ENCODE results near the gene CWF19L2.
A peak's percentile ranks its signal among the peaks of the same experiment; 100 is the strongest.
"Not testable (repeated sequence)": the region's sequence is repeated elsewhere in the genome, so short reads cannot be mapped to it uniquely, and the experiment has no call there.

The CWF19L2 gene

GRCh38 chr11:107457558-107458271, at the start of gene CWF19L2:
Gene CWF19L2 (minus strand): TSS chr11:107457825. CDS start chr11:107457816, 9 bp downstream.
- peak; percentile 83 for DNase-seq (ENCODE audit: low read depth, low spot score)

DNA sequence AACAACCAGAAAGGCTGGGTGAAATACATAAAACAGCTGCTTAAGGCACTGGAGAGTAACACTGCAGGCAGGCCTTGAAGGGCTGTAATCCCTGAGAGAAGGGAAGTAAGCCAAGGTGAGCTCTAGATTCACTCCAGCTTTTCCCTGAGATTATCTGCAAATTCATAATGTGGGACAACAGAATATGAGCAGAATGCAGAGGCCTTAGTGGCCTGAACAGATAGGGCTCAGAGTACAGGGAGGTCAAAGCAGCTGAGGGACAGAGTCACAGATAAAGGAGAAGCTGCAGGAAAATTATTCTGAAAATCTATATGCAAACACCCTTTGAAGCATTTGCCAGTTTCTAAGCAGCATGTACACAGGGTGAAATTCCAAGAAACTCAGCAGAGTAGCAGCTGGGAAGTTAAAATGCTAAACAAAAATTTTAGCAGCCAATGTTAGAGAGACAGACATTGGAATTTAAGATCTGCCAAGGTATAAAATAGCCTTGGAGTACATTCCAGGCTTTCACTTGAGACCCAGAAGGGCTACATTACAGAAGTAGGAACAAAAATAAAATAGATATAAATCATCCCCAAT, 48.1 kb upstream of the CWF19L2 start:
- no peak for DNase-seq (ENCODE audit: low read depth, low spot score)

GRCh38 chr11:107504981-107505380, 47.4 kb upstream of the CWF19L2 start:
- DNase-seq (ENCODE audit: low read depth, low spot score) = no peak

- DNase-seq (ENCODE audit: low read depth, low spot score) = no peak
Measured at GRCh38 chr11:107501713-107502112, 44.1 kb upstream of the CWF19L2 start.

- DNase-seq (ENCODE audit: low read depth, low spot score) = not testable (repeated sequence)
Measured at GRCh38 chr11:107497371-107497770, 39.7 kb upstream of the CWF19L2 start.

GRCh38 chr11:107496011-107496410, 38.4 kb upstream of the CWF19L2 start:
- no peak for DNase-seq (ENCODE audit: low read depth, low spot score)

- DNase-seq (ENCODE audit: low read depth, low spot score) = no peak
Measured at GRCh38 chr11:107494055-107494454, 36.4 kb upstream of the CWF19L2 start.

DNA sequence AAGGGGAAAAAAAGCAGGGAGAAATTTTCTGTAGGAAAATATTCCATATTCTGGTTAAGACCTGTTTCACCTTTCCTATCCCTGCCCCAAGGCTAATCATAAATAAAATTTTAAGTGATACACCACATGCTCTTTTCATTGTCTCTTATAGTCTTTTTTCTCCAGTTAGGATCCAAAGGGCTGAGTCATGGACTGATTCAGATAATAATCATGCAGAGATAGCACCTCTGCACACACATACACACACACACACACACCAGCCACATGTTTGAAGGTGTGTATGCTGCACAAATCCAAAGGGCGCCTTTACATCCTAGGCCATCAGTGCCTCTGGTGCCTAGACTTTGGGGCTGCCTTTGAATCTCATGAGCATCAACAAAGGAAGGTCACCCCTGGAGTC, 35.5 kb upstream of the CWF19L2 start:
- DNase-seq (ENCODE audit: low read depth, low spot score) = no peak

DNA sequence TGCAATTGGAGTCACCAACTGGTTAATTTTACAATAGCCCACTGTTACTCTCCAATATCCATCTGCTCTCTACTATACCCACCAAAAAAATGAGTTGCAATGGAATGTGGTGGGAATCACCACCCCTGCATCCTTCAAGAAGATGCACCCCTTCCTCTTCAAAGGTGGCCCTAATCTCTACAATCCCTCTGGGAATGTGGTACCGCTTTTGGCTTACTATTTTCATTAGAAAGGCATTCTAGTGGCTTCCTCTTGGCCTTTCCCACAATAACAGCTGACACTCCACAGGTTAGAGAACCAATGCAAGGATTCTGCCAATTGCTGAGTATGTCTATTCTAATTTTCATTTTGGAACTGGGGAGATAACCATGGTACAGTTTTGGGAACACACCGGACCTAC, 33.2 kb upstream of the CWF19L2 start:
- no peak for DNase-seq (ENCODE audit: low read depth, low spot score)

DNA sequence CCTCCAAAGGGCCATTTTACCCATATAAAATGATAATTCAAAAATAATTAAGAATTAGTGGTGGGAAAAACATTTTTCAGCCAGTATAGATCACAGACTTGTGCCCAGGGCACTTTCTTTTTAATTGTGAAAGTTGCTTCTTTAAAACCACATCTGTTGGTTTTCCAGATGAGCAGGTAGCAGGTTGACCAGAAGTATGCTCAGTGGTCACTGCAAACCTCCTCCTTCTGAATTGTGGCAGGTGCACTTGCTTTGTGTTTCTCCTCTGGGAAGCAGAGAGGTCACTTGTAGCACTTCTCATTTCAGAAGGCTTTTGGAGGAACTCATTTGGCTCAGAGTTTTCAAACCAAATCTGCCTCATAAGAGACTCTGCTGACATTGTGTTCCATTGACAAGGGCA, 24.6 kb upstream of the CWF19L2 start:
- DNase-seq (ENCODE audit: low read depth, low spot score) = no peak

DNA sequence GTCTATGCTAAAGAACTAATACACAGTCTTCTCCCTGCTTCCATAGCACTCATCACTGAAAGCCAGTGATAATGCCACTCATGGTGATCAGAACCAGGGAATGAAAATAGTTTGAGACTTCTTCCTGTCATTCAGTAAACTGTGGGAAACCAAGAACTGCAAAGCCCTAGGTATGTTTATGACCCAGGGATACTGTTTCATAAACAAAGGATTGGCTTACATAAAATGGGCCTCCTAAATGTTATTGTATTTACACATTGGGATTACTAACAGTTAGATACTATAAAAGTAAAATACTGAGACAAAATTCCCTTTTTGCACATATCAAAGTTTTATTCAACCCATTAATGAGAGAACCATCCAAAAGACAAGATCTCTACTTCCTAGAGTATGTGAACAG, 21.3 kb upstream of the CWF19L2 start:
- no peak for DNase-seq (ENCODE audit: low read depth, low spot score)

DNA sequence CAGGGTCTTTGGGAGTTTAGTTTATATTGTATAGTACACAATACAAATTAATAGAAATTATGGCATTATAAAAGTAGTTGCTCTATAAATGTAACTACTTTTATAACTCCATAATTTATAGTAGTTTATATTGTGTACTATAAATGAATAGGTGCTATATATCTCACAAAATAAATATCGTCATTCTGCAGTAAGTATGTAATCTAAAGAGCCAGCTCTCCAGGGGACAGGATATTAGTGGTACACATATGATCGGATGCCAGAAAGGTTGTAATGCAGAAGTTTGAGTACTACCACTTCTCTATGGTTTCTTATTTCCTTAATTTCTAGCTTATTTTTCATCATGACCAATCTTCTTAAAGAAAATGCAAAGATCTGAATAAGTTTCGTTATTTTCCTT, 20.2 kb upstream of the CWF19L2 start:
- no peak for DNase-seq (ENCODE audit: low read depth, low spot score)

- DNase-seq (ENCODE audit: low read depth, low spot score) = no peak
Measured at GRCh38 chr11:107473792-107474191, 16.2 kb upstream of the CWF19L2 start.

DNA sequence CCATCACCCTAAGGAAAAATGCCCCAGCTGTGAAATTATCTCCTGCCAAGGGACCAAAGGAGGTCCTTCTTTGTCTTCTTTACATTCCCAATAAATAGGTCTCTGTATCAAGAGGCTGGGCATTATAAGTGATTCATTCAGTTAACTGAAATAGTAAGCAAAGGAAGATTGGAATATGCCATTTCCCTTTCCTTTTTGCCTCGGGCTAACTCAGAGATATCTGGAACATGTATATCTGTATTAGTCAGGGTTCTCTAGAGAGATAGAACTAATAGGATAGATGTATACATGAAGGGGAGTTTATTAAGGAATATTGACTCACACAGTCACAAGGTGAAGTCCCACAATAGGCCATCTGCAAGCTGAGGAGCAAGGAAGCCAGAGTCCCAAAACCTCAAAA, 15.3 kb upstream of the CWF19L2 start:
- no peak for DNase-seq (ENCODE audit: low read depth, low spot score)

DNA sequence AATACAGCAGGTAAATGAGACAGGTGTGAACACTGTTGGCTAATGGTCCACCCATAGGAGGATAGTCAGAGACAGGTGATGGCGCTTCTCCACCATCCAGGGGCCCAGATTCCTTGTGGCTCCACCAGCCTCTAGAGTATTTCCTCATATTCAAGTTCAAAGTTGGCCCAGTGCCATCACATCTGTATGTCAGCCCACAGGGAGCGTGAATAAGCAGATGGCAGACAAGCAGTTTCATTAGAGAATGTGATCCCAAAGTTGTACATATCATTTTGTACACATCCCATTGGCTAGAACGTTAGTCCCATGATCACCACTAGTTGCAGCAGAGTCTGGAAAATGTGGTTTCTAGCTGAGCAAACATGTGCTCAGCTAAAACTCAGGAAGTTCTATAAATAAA, 11.0 kb upstream of the CWF19L2 start:
- DNase-seq (ENCODE audit: low read depth, low spot score) = no peak

DNA sequence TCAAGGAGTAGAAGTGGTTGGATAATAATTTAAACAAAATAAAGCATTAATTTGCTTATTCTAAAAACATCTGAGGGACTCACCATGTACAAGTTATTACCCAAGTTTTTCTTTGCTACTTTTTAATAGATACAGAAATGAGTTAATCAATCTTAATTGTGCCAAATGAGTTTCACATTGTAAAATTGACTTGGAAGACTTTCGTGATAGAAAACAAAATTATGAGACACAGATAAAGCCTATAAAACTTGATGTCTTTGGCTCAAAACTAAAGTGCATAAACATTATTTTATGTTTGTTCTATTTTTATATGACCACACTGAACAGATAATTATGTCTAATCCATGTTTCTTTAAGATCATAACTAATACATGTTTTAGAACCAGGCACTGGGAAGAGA, 10.1 kb upstream of the CWF19L2 start:
- no peak for DNase-seq (ENCODE audit: low read depth, low spot score)

- DNase-seq (ENCODE audit: low read depth, low spot score) = not testable (repeated sequence)
Measured at GRCh38 chr11:107466275-107466866, 8.7 kb upstream of the CWF19L2 start.

GRCh38 chr11:107457205-107457557, 444 bp downstream of the CWF19L2 start:
- DNase-seq (ENCODE audit: low read depth, low spot score) = no peak

- no peak for DNase-seq (ENCODE audit: low read depth, low spot score)
Measured at GRCh38 chr11:107453594-107454286, 3.9 kb downstream of the CWF19L2 start.

DNA sequence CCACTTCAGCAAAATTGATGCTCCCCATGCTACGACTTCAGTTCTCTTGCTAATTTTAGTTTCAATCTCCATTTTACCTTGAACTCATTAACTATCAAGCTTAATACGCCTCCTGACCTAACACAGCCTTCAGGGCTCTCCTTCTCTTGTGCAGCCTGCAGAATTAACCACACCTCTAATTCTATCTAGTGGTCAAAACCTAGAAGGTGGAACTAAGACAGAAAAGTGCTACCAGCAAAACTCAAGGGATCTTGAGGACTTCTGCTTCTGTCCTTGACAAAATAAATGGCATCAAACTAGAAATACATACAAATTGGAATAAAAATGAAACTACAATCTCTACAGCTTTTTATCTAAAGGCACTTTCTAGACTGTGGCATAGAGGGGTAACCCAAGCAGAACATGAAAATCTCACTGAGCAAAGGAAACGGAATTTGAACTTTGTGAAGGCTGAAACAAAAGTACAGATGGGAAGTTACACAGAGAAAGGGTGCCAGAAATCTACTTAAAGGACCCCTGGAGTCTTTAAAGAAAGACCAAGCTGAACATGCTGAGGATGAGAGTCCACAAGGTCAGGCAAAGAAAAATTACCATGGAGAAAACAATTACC, 10.7 kb downstream of the CWF19L2 start:
- no peak for DNase-seq (ENCODE audit: low read depth, low spot score)

- no peak for DNase-seq (ENCODE audit: low read depth, low spot score)
Measured at GRCh38 chr11:107442715-107443215, 14.9 kb downstream of the CWF19L2 start.

DNA sequence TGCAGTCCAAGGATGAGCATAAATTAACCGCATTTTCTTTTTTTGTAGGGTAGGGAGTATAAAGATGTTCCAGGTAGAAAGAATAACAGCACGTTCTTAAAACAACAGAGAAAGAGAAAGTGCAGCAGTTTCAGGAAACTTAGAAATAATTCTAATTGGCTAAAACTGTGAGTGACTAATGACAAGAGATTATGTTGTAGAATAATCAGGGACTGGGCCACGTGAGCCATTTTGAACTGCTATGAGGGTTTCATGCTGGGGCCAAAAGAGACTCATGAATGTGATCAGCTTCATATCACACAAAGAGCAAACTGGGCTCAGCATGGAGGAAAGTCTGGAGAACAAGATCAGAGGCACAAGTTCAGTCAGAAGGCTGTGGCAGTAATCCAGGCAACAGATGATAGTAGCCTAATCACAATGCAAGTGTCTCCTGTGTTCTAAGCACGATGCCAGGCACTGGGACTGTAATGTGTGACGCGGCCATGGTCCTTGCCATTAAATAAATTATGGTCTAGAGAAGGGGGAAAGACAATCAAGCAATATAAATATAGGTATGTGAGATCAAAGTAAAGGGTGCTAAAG, 17.9 kb downstream of the CWF19L2 start:
- no peak for DNase-seq (ENCODE audit: low read depth, low spot score)

Data from activated CD4-positive, CD25-positive, alpha-beta regulatory T cell treated with anti-CD3 and anti-CD28 coated beads, Interleukin-2, amount 50 U/mL, for 16 hours (primary cell).